ENCODE results near the gene ST8SIA1.

DNA sequence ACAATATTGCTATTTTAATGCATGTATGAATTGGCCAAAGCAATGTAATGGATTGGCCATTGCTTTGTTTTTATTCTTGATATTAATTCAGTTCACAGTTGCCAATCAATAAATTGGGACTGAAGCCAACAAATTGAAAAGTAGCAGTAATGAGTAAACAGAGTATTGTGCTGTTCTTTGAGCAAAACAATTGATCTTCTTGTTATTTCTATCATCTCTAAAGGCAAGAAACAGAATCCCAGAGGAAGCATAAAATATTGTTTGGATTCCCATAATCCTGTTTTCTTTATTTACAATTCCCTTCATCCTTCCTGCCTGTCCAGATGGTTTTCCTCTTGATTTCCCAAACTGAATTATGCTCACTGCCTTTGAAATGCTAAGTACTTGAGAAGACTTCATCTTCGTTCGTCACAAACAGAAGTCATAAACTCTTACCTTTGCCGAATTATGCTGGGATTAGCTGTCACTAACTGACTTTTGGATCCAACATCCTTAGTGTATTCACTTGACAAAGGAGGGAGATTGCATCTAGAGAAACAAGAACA lies 85.9 kb downstream of the ST8SIA1 start:
- TF ChIP-seq POLR2AphosphoS5 (IDR thresholded peaks at IDR 0.05; ENCODE audit: low read depth, low read length) (no peak), POLR2A (IDR thresholded peaks at IDR 0.05; ENCODE audit: low read depth, low read length) (no peak), TAF1 (IDR thresholded peaks at IDR 0.05; ENCODE audit: low read depth, low read length) (no peak), SPI1 (IDR thresholded peaks at IDR 0.05; ENCODE audit: low read depth, low read length) (no peak), POU2F2 (IDR thresholded peaks at IDR 0.05; ENCODE audit: low read depth, low read length) (no peak)

Measured in GM12891 (cell line).